ENCODE data around the gene SPIRE1. TPM values are rescaled to one million over a fixed set of nuclear protein-coding genes. Genes with fewer than 3 reads are reported as not detected.

Gene SPIRE1
- total RNA-seq, 2 donors from 2014 or later, result 5.7 to 7.4 TPM

Other genes with a start within 250 kb of the SPIRE1 start
- gene CEP76, start 44.6 kb upstream of the SPIRE1 start, total RNA-seq, result 10 to 100 TPM; 15.5 to 16.0 TPM
- 100 to 1,000 TPM; 142 to 158 TPM for gene PSMG2, start 44.9 kb upstream of the SPIRE1 start, total RNA-seq
- gene PTPN2, start 226.1 kb upstream of the SPIRE1 start, total RNA-seq, result 10 to 100 TPM; 84.9 to 86.2 TPM